Stimulated activated naive CD8-positive, alpha-beta T cell treated with anti-CD3 and anti-CD28 coated beads, Interleukin-15, amount 100 ng/mL, for 72 hours (primary cell): ENCODE data around the gene EEFSEC.
A peak's percentile ranks its signal among the peaks of the same experiment; 100 is the strongest.
"Not testable (repeated sequence)": the region's sequence is repeated elsewhere in the genome, so short reads cannot be mapped to it uniquely, and the experiment has no call there.

Source experiments
- ATAC-seq: fragments of 150-1000 bp; cut with Tn5 transposase; 2 replicates; pipeline ENCODE4 v1.10.0; 2021; ENCODE audit warnings: mild to moderate bottlenecking, moderate library complexity
- DNase-seq, 2 donors: peaks; one replicate each; pipeline ENCODE4 v3.0.0; 2021 to 2022
- H3K27ac Mint-ChIP-seq, 2 donors: one replicate each; pipeline ENCODE4 v1.8.0; 2022; ENCODE audit warnings: mild to moderate bottlenecking in 2 of 2, mixed read lengths in 2 of 2, moderate library complexity in 2 of 2
- H3K27me3 Mint-ChIP-seq: one replicate; pipeline ENCODE4 v1.8.0; 2022; ENCODE audit warnings: mixed read lengths
- H3K4me1 Mint-ChIP-seq: one replicate; pipeline ENCODE4 v1.8.0; 2022; ENCODE audit warnings: mild to moderate bottlenecking, mixed read lengths
- H3K4me3 Mint-ChIP-seq, 2 donors: one replicate each; pipeline ENCODE4 v1.8.0; 2022; ENCODE audit warnings: mild to moderate bottlenecking in 2 of 2, mixed read lengths in 2 of 2, moderate library complexity in 1 of 2
- H3K9me3 Mint-ChIP-seq, 2 donors: one replicate each; pipeline ENCODE4 v1.8.0; 2022; ENCODE audit warnings: mixed read lengths in 2 of 2

Gene EEFSEC

DNA sequence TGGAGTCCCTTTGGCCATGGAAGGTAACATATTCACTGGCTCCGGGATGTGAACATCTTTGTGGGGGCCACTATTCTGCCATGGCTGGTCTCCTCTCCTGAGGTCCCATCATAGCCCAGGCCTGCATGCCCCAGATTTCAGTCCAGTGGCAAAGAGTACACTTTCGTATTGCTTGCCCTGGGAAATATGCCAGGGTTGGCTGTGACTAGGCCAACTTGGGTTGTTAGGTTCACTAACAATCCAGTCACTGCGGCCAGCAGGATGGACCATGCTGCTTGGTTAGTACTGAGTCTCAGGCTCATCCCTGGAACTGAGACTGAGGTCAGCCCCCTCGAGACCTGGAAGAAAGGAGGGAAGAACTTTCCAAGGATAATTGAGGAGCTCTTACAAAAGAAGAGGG, 9.8 kb upstream of the EEFSEC start:
- no peak for ATAC-seq
- Mint-ChIP-seq H3K9me3 (no peaks in the 10 kb centered on the region), H3K27me3 (peaks cover 2% of the 10 kb centered on the region), H3K4me1 (no peaks in the 10 kb centered on the region), H3K4me3 (no peak overlapping the region), H3K27ac (no peak overlapping the region)
- no peak for DNase-seq

DNA sequence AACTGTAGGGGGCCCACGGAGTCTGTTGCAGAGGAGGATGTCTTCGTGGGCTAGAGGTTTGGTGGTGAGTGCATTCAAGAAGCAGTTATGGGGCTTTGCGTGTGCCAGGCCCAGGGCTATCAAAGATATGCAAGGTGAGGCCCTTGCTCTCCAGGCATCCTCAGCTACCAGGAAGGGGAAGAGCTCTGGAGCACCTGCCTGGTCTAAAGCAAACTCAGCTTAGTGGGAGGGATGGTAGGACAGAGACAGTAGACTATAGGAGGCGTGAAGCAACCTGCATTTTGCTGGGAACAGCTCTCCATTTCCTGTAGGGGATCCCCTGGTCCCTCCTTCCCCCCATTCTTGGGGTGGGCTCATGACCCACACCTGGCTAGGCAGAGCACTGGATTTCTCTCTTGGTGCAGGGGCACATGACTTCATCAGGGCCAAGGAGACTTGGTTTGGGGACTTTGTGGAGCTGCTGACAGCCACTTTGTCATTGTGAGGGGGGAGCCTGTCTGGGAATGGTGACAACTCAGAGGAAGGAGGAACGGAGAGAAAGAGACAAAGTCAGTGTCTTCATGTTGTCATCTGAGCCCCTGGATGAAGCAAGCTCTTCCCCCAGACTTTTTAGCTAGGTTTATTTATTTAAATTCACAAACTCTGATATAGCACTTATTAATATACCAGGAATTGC, 8.6 kb upstream of the EEFSEC start:
- Mint-ChIP-seq H3K27me3 (no peaks in the 10 kb centered on the region), H3K27ac (no peak overlapping the region), H3K4me1 (no peaks in the 10 kb centered on the region), H3K4me3 (no peak overlapping the region), H3K9me3 (no peaks in the 10 kb centered on the region)
- ATAC-seq (no peak), DNase-seq (no peak)

DNA sequence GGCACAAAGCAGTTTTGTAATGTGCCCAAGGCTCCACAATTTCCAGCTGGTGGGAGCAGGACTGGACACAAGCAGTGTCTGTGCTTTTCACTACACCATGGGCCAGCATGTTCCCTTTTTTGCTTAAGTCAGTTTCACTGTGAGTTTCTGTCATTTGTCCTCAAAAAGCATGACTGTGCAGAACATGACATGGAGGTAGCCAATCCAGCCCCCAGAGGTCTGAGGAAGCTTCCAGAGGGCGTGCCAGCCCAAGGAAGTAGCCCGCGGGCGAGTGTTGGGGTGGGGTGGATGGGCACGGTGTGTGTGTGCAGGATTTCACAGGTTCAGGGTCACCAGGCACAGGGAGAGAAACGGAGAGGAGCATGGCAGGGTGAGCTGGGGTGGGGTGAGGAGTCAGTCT, 8.0 kb upstream of the EEFSEC start:
- Mint-ChIP-seq H3K27ac (no peak overlapping the region), H3K9me3 (no peaks in the 10 kb centered on the region), H3K4me1 (no peaks in the 10 kb centered on the region), H3K27me3 (no peaks in the 10 kb centered on the region), H3K4me3 (no peak overlapping the region)
- ATAC-seq (no peak), DNase-seq (no peak)

DNA sequence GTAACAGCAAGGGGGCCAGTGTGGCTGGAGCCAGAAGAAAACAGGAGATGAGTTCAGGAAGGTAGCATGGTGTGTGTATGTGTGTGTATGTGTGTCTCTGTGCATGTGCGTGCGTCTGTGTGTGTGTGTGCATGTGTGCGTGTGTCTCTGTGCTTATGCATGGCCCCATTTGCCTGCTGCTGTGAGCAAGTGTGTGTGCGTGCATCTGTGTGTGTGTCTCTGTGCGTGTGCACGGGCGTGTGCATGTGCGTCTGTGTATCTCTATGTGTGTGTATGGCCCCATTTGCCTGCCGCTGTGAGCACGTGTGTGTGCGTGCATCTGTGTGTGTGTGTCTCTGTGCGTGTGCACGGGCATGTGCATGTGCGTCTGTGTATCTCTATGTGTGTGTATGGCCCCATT, 7.1 kb upstream of the EEFSEC start:
- no peak overlapping the region for H3K27ac Mint-ChIP-seq
- no peaks in the 10 kb centered on the region for H3K4me1 Mint-ChIP-seq
- no peak for DNase-seq
- H3K9me3 Mint-ChIP-seq, result no peaks in the 10 kb centered on the region
- H3K27me3 Mint-ChIP-seq, result no peaks in the 10 kb centered on the region
- no peak for ATAC-seq
- H3K4me3 Mint-ChIP-seq, result no peak overlapping the region

DNA sequence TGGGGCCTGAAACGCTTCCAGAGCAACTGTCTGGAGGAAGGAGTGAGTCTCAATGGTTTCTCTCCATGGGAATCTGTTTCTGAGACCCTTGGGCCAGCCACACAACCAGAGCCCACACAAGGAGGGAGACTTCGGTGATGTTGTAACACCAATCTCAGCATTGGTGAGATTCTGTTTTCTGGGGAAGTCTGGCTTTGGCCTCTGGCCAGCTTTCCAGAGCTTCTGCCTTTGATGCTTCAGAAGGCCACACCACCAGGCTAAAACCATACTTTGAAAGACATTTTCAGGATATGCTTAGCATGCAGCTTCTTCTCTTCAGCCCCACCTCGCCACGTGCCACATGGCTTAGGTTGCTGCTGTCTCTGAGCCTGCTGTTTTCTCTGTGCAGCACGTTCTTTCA, 3.6 kb upstream of the EEFSEC start:
- H3K27ac Mint-ChIP-seq, result no peak overlapping the region
- H3K4me1 Mint-ChIP-seq, result peaks cover 21% of the 10 kb centered on the region
- ATAC-seq (no peak), DNase-seq (no peak)
- H3K4me3 Mint-ChIP-seq, result no peak overlapping the region
- peaks cover 5 to 8% of the 10 kb centered on the region in 2 donors for H3K9me3 Mint-ChIP-seq
- H3K27me3 Mint-ChIP-seq, result no peaks in the 10 kb centered on the region

DNA sequence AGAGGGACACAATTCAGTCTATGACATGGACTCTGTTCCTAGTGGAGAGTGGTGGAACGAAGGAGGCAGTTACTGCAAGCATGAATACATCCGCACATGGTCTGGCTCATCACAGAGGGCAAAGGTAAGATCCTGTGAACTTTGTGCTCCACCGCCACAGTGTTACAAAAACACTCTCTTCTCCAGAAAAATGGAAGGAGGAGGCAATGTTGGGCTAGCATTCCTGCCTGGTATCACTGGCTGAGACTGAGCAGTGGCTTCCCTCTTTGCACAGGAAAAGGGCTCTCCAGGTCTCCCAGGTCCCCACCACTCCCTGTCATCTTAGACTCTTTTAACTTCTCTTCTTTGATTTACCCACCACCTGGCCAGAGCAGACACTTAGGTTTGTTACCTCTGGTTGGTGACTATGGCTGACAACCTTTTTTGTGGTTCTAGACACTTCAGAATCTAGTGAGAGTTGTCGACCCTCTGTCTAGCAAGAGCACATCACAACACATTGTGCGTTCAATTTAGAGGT, 1.5 kb upstream of the EEFSEC start:
- Mint-ChIP-seq H3K9me3 (peaks cover 5 to 8% of the 10 kb centered on the region in 2 donors), H3K27ac (no peak overlapping the region), H3K27me3 (no peaks in the 10 kb centered on the region), H3K4me1 (peaks cover 40% of the 10 kb centered on the region), H3K4me3 (peak overlapping the region in 1 of 2 donors; percentile 40)
- no peak for DNase-seq
- ATAC-seq, result no peak

DNA sequence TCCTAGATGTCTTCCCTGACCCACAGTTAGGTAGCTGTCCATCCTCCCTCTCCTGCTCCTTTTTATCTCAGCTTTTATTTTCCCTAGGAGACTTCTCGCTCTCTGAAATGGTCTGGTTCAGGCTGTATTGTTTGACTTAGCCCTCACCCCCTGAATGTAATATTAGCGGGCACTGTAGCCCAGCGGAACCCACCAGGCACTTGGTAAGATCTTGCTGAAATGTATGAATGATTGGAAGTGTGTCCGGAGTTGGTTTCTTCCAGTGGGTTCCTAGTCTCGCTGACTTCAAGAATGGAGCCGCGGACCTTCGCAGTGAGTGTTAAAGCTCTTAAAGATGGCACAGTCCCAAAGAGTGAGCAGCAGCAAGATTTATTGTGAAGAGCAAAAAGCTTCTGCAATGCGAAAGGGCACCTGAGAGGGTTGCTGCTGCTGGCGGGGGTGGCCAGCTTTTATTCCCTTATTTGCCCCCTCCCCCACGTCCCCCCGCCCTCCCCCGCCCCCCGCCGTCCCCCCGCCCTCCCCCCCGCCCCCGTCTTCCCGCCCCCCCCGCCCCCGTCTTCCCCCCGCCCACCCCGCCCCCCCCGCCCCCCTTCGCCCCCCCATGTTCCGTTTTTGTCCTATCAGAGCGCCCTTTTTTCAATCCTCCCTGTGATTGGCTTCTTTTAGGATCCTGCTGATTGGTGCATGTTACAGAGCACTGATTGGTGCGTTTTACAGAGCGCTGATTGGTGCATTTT, 694 bp upstream of the EEFSEC start:
- H3K27me3 Mint-ChIP-seq, result no peaks in the 10 kb centered on the region
- H3K9me3 Mint-ChIP-seq, result peaks cover 5 to 8% of the 10 kb centered on the region in 2 donors
- peaks cover 42% of the 10 kb centered on the region for H3K4me1 Mint-ChIP-seq
- peak overlapping the region; percentile 89 to 95 for H3K4me3 Mint-ChIP-seq
- H3K27ac Mint-ChIP-seq, result peak overlapping the region; percentile 91 to 97
- ATAC-seq (peak; percentile 79), DNase-seq (no peak)

DNA sequence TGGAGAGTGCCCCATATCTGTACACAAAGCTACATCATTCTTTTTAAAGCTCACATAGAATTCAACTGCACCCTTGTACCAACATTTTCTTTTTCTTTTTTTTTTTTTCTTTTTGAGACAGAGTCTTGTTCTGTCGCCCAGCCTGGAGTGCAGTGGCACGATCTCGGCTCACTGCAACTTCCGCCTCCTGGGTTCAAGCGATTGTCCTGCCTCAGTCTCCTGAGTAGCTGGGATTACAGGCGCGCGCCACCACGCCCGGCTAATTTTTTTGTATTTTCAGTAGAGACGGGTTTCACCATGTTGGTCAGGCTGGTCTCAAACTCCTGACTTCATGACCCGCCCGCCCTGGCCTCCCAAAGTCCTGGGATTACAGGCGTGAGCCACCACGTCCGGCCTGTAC, 1.1 kb downstream of the EEFSEC start:
- not testable (repeated sequence) for H3K9me3 Mint-ChIP-seq, ATAC-seq, DNase-seq, H3K27me3 Mint-ChIP-seq
- peak overlapping the region; percentile 89 to 95 for H3K4me3 Mint-ChIP-seq
- peaks cover 42% of the 10 kb centered on the region for H3K4me1 Mint-ChIP-seq
- H3K27ac Mint-ChIP-seq, result peak overlapping the region; percentile 67 to 92

DNA sequence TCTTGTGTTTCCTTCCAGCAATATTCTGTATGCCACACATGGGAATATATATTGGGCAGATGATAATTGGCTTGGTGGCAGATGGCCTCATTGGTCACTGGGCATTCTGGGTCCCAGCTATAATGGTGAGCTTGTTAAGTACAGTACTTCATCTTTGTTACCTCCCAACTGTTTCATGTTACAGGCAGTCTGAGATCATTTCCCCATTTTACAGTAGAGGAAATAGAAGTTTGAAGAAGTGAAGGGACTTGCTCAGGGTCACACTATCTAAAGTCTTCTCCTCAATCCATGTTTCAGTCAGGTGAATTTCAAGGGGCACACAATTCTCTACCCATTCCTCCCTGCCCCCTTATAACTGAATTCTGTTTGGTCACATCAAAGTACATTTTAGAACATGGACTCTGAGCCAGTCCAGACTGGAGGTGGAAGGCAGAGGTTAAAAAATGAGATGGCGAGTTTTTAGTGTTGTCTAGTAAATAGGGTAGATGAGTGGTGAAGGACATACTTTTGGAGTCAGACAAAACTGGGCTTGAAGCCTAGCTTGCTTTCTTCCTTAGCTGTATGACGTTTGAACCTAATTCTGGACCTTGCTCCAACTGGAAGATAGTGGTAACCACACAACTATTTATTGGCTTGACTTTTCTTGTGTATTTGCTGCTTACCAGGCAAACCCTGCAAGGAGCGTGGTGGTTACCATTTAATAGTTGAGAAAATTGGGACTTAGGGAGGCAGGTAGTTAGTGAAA, 2.5 kb downstream of the EEFSEC start:
- Mint-ChIP-seq H3K9me3 (peaks cover 5 to 8% of the 10 kb centered on the region in 2 donors), H3K4me3 (no peak overlapping the region), H3K27me3 (no peaks in the 10 kb centered on the region), H3K27ac (no peak overlapping the region), H3K4me1 (peaks cover 48% of the 10 kb centered on the region)
- ATAC-seq (no peak), DNase-seq (no peak)

DNA sequence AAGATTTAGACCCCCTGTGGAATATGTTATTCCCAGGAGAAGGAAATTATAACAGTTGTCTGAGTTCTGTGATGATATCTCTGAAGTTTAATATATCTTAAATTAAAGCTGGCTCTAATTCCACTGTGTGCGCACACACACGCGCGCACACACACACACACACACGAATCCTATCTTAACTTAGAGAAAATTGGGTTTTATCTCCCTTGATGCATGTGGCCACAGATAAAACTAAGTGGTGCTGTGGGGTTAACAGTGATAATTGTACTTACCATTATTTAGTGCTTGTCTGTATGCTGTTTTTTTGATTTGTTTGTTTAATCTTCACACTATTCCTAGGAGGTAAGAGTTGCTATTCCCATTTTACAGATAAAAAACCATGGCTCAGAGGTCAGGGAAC, 7.4 kb downstream of the EEFSEC start:
- H3K4me3 Mint-ChIP-seq, result no peak overlapping the region
- ATAC-seq (no peak), DNase-seq (no peak)
- no peak overlapping the region for H3K27ac Mint-ChIP-seq
- no peaks in the 10 kb centered on the region for H3K27me3 Mint-ChIP-seq
- H3K9me3 Mint-ChIP-seq, result no peaks in the 10 kb centered on the region
- peaks cover 37% of the 10 kb centered on the region for H3K4me1 Mint-ChIP-seq

DNA sequence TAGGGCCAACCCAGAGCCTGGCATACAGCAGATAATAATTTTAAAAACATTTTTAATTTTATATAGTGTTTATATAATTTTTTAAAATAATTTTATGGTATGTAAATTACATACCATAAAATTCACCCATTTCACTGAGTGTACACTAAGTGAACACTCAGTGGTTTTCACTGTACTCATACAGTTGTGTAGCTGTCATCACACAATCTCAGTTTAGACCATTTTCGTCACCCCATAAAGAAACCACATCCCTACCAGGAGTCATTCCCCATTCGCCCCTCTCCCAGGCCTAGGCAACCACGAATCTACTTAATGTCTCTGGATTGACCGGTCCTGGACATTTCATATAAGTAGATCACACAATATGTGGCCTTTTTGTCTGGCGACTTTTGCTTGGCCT, 10.2 kb downstream of the EEFSEC start:
- H3K9me3 Mint-ChIP-seq, result no peaks in the 10 kb centered on the region
- H3K4me1 Mint-ChIP-seq, result peaks cover 31% of the 10 kb centered on the region
- H3K27me3 Mint-ChIP-seq, result no peaks in the 10 kb centered on the region
- H3K27ac Mint-ChIP-seq, result no peak overlapping the region
- no peak overlapping the region for H3K4me3 Mint-ChIP-seq
- ATAC-seq (no peak), DNase-seq (no peak)

DNA sequence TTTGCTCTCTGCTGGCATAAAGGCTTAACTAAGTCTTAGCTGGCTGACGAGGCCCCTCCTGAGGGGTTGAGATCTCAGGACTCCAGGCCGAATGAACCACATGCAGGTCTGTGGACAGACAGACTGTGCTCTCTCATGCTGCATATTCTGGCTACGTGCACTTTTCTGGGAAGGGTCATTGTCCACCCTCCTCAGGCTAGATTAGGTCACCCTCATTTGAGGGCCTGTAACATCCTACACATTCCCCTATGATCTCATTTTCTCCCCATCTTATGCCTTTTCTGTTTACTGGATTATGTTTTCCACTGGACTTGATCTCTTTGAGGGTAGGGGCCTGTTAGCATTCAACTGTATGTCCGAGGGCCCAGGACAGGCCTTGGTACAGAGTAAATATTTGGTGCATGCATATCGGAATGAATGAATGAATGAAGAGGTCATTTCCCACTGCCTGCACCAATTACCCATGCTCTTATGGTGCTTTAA, 13.7 kb downstream of the EEFSEC start:
- Mint-ChIP-seq H3K4me1 (peaks cover 28% of the 10 kb centered on the region), H3K9me3 (no peaks in the 10 kb centered on the region), H3K27me3 (no peaks in the 10 kb centered on the region), H3K4me3 (no peak overlapping the region), H3K27ac (no peak overlapping the region)
- DNase-seq (no peak), ATAC-seq (no peak)

DNA sequence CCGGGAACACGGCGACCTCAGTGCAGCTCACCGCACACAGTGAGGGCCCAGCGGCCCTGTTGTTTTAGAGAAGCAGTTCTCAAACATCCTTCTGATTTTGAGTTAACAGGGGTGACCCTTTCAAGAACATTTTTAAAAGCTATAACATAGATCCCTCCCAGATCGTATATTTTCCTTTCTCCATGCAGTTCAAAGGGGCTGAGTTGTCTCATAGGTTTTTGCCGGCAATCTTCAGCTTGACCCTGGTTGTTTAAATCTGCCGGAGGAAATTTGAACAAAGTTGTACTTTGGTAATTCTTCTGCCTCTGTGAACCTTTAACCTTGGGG, 14.3 kb downstream of the EEFSEC start:
- Mint-ChIP-seq H3K9me3 (no peaks in the 10 kb centered on the region), H3K27ac (no peak overlapping the region), H3K4me1 (peaks cover 28% of the 10 kb centered on the region), H3K4me3 (no peak overlapping the region), H3K27me3 (no peaks in the 10 kb centered on the region)
- ATAC-seq (no peak), DNase-seq (no peak)

DNA sequence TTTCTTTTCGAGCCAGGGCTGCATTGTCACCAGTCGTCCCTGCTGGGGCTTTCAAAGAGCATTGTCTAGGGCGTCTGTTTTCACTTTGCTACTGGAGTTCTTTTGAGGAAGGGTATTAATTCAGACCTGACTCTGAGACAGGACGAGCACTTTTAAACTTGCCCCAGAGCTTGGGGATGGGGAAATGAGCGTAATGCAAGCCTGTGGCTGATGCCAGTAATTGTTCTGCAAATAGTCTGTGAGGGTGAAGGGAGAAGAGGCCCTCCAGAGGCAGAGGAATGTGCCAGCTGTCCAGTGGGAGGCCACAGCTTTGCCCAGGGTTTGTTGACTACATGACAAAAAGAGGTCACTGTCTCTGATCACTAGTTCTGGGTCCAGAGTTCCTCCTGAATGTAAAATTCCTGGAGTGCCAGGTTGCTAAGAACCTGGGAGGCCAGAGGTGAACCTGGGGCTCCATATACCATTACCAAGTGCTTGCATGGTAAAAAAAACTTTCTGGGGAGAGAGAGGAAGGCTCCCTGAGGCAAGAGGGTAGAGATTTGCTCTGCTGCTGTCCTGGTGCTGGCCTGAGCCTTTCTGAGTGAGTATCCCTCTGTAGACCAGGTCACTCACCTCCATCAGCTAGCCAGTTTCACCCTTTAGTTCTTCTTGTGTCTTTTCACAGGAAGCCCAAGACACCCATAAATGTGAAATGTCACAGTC, 14.8 kb downstream of the EEFSEC start:
- no peak overlapping the region for H3K4me3 Mint-ChIP-seq
- H3K4me1 Mint-ChIP-seq, result peaks cover 31% of the 10 kb centered on the region
- H3K27me3 Mint-ChIP-seq, result no peaks in the 10 kb centered on the region
- ATAC-seq (no peak), DNase-seq (no peak)
- H3K27ac Mint-ChIP-seq, result peak overlapping the region; percentile 17 to 20
- H3K9me3 Mint-ChIP-seq, result no peaks in the 10 kb centered on the region

DNA sequence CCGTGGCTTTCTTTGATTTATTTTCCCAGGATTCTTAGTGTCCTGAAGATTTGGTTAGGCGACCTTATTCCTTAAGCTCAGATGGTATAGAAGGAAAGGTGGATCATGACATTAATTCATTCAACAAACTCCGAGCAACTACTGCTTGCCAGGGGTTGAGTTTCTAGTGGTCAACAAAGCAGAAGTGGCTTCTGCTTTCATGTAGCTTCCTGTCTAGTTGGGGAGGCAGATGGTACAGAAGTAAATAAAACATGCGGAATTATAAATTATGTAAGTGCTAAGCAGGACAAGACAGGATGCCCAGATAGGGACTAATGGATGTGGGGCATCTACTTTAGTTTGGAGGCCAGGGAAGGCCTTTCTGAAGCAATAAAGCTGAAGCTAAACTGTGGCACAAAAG, 15.6 kb downstream of the EEFSEC start:
- DNase-seq (no peak), ATAC-seq (no peak)
- no peak overlapping the region for H3K4me3 Mint-ChIP-seq
- H3K27me3 Mint-ChIP-seq, result no peaks in the 10 kb centered on the region
- H3K27ac Mint-ChIP-seq, result no peak overlapping the region
- H3K9me3 Mint-ChIP-seq, result no peaks in the 10 kb centered on the region
- H3K4me1 Mint-ChIP-seq, result peaks cover 38% of the 10 kb centered on the region
